ENCODE results near the gene GARIN5B. TPM values are rescaled to one million over a fixed set of nuclear protein-coding genes. Genes with fewer than 3 reads are reported as not detected.
A peak's percentile ranks its signal among the peaks of the same experiment; 100 is the strongest.

Gene GARIN5B
- polyA plus RNA-seq, 3 donors, result not detected

DNA sequence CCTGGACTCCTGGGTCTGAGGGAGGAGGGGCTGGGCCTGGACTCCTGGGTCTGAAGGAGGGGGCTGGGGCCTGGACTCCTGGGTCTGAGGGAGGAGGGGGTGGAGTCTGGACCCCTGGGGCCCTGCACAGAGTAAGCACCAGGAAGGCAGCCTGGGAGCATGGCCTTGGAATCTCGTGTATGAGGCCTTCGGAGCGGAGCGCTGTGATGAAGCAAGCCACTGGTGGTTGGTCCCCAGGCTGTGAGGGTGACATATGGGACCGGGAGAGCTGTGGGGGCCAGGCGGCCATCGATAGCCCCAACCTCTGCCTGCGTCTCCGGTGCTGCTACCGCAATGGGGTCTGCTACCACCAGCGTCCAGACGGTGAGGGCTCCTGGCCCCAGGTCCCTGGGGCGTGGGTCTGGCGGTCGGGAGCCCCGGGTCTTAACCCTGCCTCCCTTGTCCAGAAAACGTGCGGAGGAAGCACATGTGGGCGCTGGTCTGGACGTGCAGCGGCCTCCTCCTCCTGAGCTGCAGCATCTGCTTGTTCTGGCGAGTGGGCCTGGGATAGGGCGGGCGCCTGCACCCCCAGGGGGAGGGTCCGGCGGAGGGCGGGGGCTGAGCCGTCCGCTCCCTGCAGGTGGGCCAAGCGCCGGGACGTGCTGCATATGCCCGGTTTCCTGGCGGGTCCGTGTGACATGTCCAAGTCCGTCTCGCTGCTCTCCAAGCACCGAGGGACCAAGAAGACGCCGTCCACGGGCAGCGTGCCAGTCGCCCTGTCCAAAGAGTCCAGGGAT lies 14.5 kb upstream of the GARIN5B start:
- Histone ChIP-seq H3K27me3 (ENCODE audit: control insufficient read depth in 2 of 2, insufficient read depth in 2 of 2, low read length in 2 of 2) (peaks cover 0 to 57% of the 10 kb centered on the region in 2 donors), H3K9ac (ENCODE audit: insufficient read depth, low read length, poor library complexity, severe bottlenecking) (no peak overlapping the region)
- no peak overlapping the region for H3K4me3 Mint-ChIP-seq

DNA sequence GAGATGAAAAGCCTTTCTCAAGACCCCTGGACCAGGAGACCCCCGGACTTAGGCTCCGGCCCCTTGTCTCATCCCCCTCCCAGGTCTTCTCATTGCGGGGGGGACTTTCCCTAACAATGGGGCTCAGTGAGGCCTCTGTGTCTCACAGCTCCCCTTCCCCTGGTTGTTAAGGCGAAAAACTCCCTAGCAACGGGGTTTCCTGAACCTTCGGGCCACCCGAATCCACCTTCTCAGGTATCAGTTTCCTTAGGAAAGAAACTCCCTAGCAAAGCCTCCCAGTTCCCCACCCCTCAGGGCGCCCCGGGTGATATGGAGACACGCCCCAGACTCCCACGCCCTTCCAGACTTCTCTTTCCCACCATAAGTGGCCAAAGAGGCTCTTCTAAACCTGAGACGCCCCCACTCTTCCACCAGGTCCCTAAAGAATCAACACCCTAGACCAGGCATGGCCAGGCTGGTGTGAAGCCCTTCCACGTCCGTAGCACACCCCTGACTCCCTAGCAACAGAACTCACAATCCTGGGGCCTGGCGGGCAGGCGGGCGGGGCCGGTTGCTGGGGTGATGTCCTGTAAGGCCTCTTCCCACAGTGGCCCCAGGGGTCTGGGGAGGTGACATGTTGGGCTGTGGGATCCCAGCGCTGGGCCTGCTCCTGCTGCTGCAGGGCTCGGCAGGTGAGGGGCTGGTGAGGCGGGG lies 13.3 kb upstream of the GARIN5B start, which contains the start of gene TMEM190:
Gene TMEM190, plus strand, starts transcription at position 586 of the 693 bp plus-strand sequence. Its CDS starts 28 bp downstream, at position 614.
- H3K36me3 ChIP-seq (replicated peaks in 1 of 2; ENCODE audit: control insufficient read depth in 1 of 2, insufficient read depth in 2 of 2, low read length in 2 of 2), result no peaks in the 10 kb centered on the region
- Mint-ChIP-seq H3K4me1 (no peaks in the 10 kb centered on the region), H3K36me3 (no peaks in the 10 kb centered on the region), H3K27ac (peak within 1 kb of the TSS in 1 of 7 donors; percentile 53), H3K4me3 (peak within 1 kb of the TSS in 1 of 2 donors; percentile 57), H3K9me3 (peaks cover 0 to 15% (median 0%) of the 10 kb centered on the region in 7 donors), H3K27me3 (ENCODE audit: low read depth in 3 of 3) (peaks cover 56 to 77% (median 58%) of the 10 kb centered on the region in 3 donors)
- WGBS (ENCODE audit: insufficient coverage), result 70% methylated on average over 12 of the region's 21 CpGs
- H3K4me2 ChIP-seq (replicated peaks; ENCODE audit: extremely low read depth, low read length, poor library complexity, severe bottlenecking), result no peak within 1 kb of the TSS
- H3K27ac ChIP-seq (ENCODE audit: low read depth in 1 of 2, low read length in 2 of 2), result no peak within 1 kb of the TSS
- H3K4me1 ChIP-seq (ENCODE audit: control insufficient read depth in 1 of 2, insufficient read depth in 2 of 2, low read length in 2 of 2), result no peaks in the 10 kb centered on the region
- H3K27me3 ChIP-seq (ENCODE audit: control insufficient read depth in 2 of 2, insufficient read depth in 2 of 2, low read length in 2 of 2), result peaks cover 5 to 68% of the 10 kb centered on the region in 2 donors
- no peak within 1 kb of the TSS for H2AFZ ChIP-seq (ENCODE audit: insufficient read depth, low read depth, low read length, poor library complexity, severe bottlenecking)
- DNase-seq, result no peak
- no peaks in the 10 kb centered on the region for H4K20me1 ChIP-seq (ENCODE audit: insufficient read depth, low read length)
- no peak within 1 kb of the TSS for H3K4me3 ChIP-seq (replicated peaks in 1 of 3; ENCODE audit: low read depth in 2 of 3, low read length in 3 of 3)
- H3K79me2 ChIP-seq (ENCODE audit: insufficient read depth, low read length), result no peaks in the 10 kb centered on the region
- intact Hi-C loops (cut with micrococcal nuclease), result no loop called here
- TF ChIP-seq, protein P1, sequence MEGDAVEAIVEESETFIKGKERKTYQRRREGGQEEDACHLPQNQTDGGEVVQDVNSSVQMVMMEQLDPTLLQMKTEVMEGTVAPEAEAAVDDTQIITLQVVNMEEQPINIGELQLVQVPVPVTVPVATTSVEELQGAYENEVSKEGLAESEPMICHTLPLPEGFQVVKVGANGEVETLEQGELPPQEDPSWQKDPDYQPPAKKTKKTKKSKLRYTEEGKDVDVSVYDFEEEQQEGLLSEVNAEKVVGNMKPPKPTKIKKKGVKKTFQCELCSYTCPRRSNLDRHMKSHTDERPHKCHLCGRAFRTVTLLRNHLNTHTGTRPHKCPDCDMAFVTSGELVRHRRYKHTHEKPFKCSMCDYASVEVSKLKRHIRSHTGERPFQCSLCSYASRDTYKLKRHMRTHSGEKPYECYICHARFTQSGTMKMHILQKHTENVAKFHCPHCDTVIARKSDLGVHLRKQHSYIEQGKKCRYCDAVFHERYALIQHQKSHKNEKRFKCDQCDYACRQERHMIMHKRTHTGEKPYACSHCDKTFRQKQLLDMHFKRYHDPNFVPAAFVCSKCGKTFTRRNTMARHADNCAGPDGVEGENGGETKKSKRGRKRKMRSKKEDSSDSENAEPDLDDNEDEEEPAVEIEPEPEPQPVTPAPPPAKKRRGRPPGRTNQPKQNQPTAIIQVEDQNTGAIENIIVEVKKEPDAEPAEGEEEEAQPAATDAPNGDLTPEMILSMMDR (IDR thresholded peaks at IDR 0.05), result no peak
- no peak within 1 kb of the TSS for H3K9ac ChIP-seq (ENCODE audit: insufficient read depth, low read length, poor library complexity, severe bottlenecking)
- peaks cover 0 to 5% of the 10 kb centered on the region in 2 donors for H3K9me3 ChIP-seq (replicated peaks in 1 of 2; ENCODE audit: control insufficient read depth in 1 of 2, insufficient read depth in 1 of 2, low read length in 2 of 2)

More for the DNA sequence above, 14.5 kb upstream of the GARIN5B start:
- no peak overlapping the region for H3K27ac ChIP-seq (ENCODE audit: low read depth in 1 of 2, low read length in 2 of 2)
- H2AFZ ChIP-seq (ENCODE audit: insufficient read depth, low read depth, low read length, poor library complexity, severe bottlenecking), result no peak overlapping the region
- TF ChIP-seq, protein P1 (IDR thresholded peaks at IDR 0.05), result no peak
- no peak overlapping the region for H3K4me2 ChIP-seq (replicated peaks; ENCODE audit: extremely low read depth, low read length, poor library complexity, severe bottlenecking)
- Mint-ChIP-seq H3K36me3 (peaks cover 0 to 5% of the 10 kb centered on the region in 2 donors), H3K27ac (no peak overlapping the region), H3K9me3 (peaks cover 0 to 9% (median 0%) of the 10 kb centered on the region in 7 donors), H3K27me3 (ENCODE audit: low read depth in 3 of 3) (peaks cover 46 to 72% (median 54%) of the 10 kb centered on the region in 3 donors), H3K4me1 (peaks cover 4% of the 10 kb centered on the region)
- H3K36me3 ChIP-seq (replicated peaks in 1 of 2; ENCODE audit: control insufficient read depth in 1 of 2, insufficient read depth in 2 of 2, low read length in 2 of 2), result no peaks in the 10 kb centered on the region
- H3K4me3 ChIP-seq (replicated peaks in 1 of 3; ENCODE audit: low read depth in 2 of 3, low read length in 3 of 3), result no peak overlapping the region
- no peaks in the 10 kb centered on the region for H3K4me1 ChIP-seq (ENCODE audit: control insufficient read depth in 1 of 2, insufficient read depth in 2 of 2, low read length in 2 of 2)
- WGBS (ENCODE audit: insufficient coverage), result 57% methylated on average over 42 of the region's 43 CpGs
- intact Hi-C loops (cut with micrococcal nuclease), result no loop called here
- no peaks in the 10 kb centered on the region for H4K20me1 ChIP-seq (ENCODE audit: insufficient read depth, low read length)
- H3K9me3 ChIP-seq (replicated peaks in 1 of 2; ENCODE audit: control insufficient read depth in 1 of 2, insufficient read depth in 1 of 2, low read length in 2 of 2), result no peaks in the 10 kb centered on the region
- no peaks in the 10 kb centered on the region for H3K79me2 ChIP-seq (ENCODE audit: insufficient read depth, low read length)
- no peak for DNase-seq
